Hematopoietic multipotent progenitor cell (in vitro differentiated cells): Measurements from ENCODE around the gene C4orf17. TPM values are rescaled to one million over a fixed set of nuclear protein-coding genes. Genes with fewer than 3 reads are reported as not detected.
A peak's percentile ranks its signal among the peaks of the same experiment; 100 is the strongest.

Source experiments
- DNase-seq, 3 donors: peaks; one replicate each; pipeline ENCODE4 v3.0.0-alpha.2; 2011 to 2015; ENCODE audit warnings: low read depth in 2 of 3, low spot score in 2 of 3
- total RNA-seq: library from RNA; depleted of rRNA; stranded (reverse); fragments of >200 nt; gene quantifications from one replicate; pipeline ENCODE4 v1.2.3, GENCODE V29; 2012

C4orf17 gene
- total RNA-seq, 1 donor = not detected

GRCh38 chr4:99536271-99536670 lies 25.4 kb downstream of the C4orf17 start:
- DNase-seq = no peak

- no peak for DNase-seq
Observed at GRCh38 chr4:99536848-99537247, 26.0 kb downstream of the C4orf17 start.

- DNase-seq = no peak
Observed at GRCh38 chr4:99537674-99538073, 26.9 kb downstream of the C4orf17 start.

- DNase-seq = no peak
Observed at GRCh38 chr4:99540277-99540939, 29.6 kb downstream of the C4orf17 start.

GRCh38 chr4:99552872-99553271 lies 42.1 kb downstream of the C4orf17 start:
- DNase-seq = no peak

- DNase-seq = peak; percentile 90 to 99 (median 99)
Observed at GRCh38 chr4:99563310-99564186, 52.7 kb downstream of the C4orf17 start, which contains the start of gene TRMT10A. TRMT10A (minus strand) TSS chr4:99564039; CDS start chr4:99559338, 4,701 bp downstream.

GRCh38 chr4:99564921-99565320 lies 54.1 kb downstream of the C4orf17 start:
- no peak for DNase-seq

- DNase-seq = no peak
Observed at GRCh38 chr4:99571883-99572282, 61.1 kb downstream of the C4orf17 start.

- DNase-seq = no peak
Observed at GRCh38 chr4:99572527-99573240, 61.9 kb downstream of the C4orf17 start.

- no peak for DNase-seq
Observed at GRCh38 chr4:99573735-99574368, 63.0 kb downstream of the C4orf17 start.

- no peak for DNase-seq
Observed at GRCh38 chr4:99574530-99575324, 63.9 kb downstream of the C4orf17 start, which contains the start of gene MTTP. MTTP (plus strand) TSS chr4:99574824; CDS start chr4:99574910, 86 bp downstream.

- DNase-seq = no peak
Observed at GRCh38 chr4:99578714-99579113, 67.9 kb downstream of the C4orf17 start.

- no peak for DNase-seq
Observed at GRCh38 chr4:99585516-99585915, 74.7 kb downstream of the C4orf17 start.

GRCh38 chr4:99586322-99586721 lies 75.5 kb downstream of the C4orf17 start:
- DNase-seq = no peak

- no peak for DNase-seq
Observed at GRCh38 chr4:99586797-99587196, 76.0 kb downstream of the C4orf17 start.

- no peak for DNase-seq
Observed at GRCh38 chr4:99587309-99587708, 76.5 kb downstream of the C4orf17 start.

GRCh38 chr4:99587803-99588202 lies 77.0 kb downstream of the C4orf17 start:
- no peak for DNase-seq

- DNase-seq = no peak
Observed at GRCh38 chr4:99591757-99592156, 80.9 kb downstream of the C4orf17 start.
